Activated naive CD8-positive, alpha-beta T cell treated with anti-CD3 and anti-CD28 coated beads, Interleukin-2, amount 50 U/mL, for 16 hours (primary cell): ENCODE results near the gene ALG14.
"Not testable (repeated sequence)": the region's sequence is repeated elsewhere in the genome, so short reads cannot be mapped to it uniquely, and the experiment has no call there.

ENCODE experiments used
- DNase-seq: peaks from one replicate; pipeline ENCODE4 v3.0.0-alpha.2; 2020; ENCODE audit warnings: low read depth, low spot score

The ALG14 gene

DNA sequence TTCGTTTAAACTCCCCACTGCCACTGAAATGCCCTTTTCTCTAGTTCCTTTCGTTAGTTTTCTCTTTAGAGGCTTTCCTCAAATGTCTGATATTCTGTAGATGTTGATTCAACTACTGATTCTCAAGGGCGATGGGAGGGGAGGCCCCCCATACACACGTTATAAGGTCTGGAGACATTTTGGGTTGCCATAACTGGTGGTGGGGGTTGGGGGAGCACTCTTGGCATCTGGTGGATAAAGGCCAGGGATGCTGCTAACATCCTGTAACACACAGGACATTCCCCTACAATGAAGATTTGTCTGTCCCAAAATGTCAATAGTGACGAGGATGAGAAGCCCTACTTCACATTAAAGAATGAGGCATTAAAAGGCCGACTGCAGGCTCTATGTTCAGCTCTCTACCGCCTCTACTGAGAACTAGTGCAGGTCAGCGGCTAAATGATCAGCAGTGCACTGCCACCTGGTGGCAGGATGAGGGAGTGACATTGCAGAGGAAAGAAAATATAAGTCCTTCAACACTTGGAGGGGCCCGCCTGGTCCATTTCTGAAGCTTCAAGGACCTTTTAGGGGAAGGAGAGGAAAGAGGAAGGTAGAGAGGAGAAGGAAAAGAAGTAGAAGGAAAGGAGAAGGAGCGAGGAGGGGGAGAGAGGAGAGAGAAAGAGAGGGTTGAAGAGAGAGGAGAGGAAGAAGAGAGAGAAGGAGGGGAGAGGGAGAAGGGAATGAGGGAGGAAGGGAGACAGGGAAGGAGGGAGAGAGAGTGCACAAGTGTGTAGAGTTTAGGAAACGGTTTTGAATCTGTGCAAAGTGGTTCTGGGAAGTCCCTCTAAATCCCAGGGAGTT lies 29.4 kb downstream of the ALG14 start:
- DNase-seq, result peak; percentile 55

DNA sequence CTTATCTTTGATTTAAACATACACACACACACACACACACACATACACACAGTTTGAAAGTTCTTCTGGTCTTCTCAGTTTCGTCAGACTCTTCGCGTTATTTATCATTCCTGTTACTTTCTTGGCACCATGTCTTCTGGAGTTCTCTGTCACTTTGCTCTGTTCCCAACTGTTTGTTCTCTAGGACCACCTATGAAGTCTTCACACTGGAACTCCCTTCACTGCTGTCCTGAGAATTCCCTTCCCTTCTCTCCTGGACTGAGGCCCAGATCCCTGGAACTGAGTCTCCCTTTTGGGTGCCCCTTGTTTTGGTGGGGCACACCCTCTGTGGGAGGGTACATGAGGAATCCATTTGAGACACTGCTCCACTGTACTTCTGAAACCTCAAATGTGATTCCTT lies 30.5 kb downstream of the ALG14 start:
- no peak for DNase-seq

DNA sequence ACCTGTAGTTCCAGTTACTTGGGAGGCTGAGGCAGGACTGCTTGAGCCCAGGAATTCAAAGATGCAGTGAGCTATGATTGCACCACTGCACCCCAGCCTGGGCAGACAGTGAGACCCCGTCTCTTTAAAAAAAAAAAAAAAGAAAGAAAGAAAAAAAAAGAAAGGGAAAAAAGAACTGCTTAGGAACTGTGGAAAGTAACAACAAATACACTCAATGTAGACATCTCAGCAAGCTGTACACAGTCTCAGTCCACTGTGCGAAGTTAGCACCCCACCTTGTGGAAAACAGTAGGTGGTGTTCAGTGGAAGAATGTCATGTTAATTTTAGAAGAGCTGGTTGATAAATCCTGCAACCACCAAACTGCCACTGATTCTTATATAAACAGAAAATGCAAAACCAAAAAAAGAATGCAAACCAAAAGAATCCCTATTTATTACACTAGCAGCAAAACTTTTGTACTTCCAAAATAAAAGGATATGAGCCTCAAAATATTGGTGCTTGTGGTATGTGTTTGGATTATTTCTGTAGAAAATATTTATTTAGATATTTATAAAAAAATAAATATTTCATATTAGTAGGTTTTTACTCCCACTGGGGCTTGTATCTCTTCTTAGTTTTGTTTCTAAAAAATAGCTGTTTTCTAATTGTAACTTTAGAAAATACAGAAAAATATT lies 31.1 kb downstream of the ALG14 start:
- no peak for DNase-seq

DNA sequence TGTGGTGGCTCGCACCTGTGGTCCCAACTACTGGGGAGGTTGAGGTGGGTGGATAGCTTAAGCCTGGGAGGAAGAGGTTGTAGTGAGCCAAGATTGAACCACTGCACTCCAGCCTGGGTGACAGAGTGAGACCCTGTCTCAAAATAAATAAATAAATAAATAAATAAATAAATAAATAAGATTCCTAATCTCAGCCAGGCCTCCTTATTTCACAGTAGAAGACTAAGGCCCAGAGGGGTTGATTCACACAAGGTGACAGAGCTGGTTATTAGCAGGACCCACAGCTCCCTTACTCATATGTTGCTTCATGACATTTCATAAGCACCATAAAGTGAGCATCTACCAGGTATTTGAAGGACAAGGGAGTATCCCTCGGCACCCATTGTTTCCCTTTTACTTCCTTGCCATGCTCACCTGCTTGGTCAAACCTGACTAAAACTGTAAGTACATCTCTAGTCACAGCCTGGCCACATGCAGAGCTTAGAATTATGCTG lies 32.7 kb downstream of the ALG14 start:
- DNase-seq, result no peak

DNA sequence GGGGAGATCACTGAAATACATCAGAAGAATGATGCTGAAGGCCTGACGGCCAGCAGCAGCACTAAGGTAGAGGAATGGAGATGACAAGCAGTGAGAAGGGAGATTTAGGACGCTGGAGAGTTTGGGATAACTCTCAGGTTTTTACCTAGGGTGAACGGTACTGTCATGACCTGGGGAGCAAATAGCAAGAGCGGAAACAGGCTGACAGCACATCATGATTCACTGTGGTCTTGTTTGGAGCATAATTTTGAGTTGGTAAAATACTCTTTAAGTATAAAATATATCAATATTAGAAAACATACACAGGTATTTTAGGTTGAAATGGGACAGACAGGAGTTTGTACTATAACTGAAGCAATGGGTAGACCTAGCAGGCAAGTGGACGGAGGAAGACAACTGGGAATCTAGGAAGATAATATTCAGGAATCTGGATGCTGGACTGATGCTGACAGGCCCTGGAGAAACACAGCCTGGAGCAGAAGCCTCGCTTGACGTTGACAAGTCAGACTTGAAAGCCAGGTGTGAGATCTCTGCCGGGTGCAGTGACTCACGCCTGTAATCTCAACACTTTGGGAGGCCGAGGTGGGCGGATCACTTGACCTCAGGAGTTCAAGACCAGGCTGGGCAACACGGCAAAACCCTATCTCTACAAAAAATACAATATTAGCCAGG lies 33.3 kb downstream of the ALG14 start:
- DNase-seq, result no peak

DNA sequence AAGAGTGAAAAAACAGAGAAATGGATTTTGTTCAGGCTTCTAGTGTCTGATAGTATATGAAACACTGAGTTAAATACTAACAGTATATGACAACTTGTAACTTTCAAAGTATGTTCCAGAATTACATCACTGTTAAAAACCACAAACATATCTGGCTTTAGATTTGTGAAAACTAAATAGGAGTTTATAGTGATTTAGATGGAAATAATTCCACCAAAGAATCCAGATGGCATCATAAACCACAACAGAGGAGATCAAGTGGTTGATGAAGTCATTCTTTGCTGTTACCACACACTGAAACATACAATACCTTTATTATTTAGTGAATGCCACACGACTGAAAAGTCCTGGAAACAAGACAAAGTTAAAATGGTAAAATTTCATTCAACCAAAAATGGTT lies 37.2 kb downstream of the ALG14 start:
- DNase-seq, result no peak

DNA sequence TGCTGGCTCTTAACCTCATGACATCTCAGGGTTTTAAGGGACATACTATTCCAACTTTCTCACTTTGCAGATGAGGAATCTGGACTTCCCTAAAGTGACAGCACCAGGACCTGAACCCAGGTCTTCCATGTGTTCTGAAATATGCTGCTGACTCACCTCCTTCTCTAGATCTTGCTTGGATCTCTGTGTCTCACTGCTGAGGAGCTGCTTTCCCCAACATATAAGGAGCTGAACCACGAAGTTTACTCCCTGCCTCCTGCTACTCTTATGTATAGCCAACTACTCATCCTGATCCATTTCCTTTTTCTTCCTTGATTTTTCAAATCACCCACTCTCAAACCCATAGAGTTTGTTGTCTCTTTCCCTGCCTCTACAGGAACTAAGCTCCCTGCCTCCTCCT lies 38.2 kb downstream of the ALG14 start:
- DNase-seq, result no peak

DNA sequence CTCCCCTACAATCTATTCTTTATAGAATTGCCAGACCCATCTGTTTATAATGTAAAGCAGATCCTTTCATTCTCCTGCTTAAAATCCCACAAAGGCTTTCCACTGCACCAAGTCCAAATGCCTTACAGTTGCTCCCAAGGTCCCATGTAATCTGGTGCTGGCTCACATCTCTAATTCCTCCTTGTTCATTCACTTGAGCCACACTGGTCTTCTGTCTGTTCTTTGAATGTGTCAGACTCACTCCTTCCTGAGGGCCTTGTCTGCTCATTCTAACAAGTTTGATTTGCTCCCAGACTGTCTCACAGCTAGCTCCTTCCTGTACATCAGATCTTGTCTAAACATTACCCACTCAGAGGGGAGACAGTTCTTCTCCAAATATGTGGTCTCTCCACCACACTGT lies 38.9 kb downstream of the ALG14 start:
- DNase-seq, result no peak

DNA sequence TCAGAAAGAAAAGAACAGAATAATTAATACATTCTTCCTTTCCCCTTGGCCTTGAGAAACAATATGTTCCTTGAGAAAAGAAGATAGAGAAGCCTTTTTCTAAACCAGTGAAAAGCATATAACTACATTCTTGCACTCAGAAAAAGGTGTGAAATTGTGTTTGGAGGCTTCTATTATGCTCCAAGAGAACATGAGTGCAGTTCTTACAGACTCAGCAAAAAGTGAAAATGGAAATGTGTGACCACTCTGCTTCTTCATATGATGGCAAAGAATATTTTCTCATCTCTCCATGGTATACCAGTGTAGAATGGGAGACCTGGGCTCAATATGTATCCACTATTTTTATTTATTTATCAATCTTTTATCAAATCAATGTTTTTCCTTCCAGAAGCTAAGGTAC lies 43.2 kb downstream of the ALG14 start:
- no peak for DNase-seq

DNA sequence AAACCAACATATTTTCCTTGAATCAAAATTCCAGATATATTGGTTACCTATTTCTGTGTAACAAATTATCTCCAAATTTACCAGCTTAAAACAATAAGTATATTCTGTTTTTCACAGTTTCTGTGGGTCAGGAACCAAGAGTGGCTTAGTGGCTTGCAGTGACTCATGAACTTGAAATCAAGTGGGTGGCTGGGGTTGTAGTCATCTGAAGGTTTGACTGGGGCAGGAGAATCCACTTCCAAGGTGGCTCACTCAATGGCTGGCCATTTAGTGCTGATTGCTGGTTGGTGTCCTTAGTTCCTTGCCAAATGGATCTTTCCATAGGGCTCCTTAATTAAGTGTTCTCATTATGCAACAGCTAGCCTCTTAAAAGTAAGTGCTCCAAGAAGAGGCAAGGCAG lies 43.8 kb downstream of the ALG14 start:
- no peak for DNase-seq

DNA sequence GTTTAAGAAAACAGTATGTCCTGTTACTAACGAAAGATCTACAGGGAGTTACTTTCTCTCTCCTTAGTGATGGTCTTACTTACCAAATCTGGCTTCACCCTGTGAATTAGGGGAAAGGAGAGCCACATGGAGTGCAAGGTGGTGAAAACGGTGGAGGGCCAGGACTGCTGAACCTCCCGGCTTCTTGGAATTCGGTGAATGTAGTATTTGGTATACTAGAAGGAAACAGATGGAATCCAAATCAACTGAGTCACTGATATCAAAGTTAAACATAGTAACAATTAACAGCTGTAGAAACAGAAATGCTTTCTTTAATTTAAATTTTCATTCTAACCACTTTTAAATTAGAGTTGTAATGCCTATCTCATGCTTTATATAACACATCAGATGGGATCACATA lies 45.7 kb downstream of the ALG14 start:
- no peak for DNase-seq

DNA sequence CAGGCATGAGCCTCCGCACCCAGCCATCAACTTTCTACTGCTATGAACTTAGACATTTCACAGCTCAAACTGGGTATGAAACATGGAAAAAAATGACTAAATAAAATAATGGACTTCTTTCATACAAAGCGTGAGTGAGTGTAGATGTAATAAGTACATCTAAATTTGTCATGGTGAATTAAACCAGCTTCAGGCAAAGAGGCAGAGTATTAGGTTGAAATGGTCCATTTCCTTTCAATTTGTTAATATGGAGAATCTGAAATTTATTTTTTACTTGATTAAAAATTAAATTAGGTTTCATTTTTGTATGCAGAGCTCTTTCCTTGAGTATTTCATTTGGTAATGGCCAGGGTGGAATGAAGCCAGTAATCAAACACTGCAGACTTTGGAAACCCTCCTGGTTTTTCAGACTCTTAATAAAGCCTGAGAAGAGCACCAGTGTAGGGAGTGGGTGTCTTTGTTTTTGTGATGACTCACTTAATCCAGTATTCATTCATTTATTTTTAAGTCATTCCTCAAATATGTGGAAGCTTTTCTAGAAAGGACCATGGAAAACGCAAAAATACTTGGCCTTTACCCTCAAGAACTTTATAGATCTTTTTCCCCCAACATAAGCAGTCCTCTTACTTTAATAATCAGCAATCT lies 49.2 kb downstream of the ALG14 start:
- DNase-seq, result no peak

DNA sequence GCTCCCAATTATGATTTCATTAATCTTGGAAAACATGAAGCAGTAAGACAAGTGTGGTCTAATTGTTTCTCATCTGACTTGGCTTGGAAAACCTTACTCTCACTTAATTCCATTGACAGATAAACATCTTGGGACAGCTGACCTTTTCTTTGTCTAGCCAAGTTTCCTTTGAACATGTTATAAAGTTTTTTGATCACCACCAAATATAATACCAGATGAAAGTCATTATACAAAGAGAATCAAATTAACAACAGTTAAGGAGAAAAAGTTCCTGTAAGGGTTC lies 50.2 kb downstream of the ALG14 start:
- no peak for DNase-seq

DNA sequence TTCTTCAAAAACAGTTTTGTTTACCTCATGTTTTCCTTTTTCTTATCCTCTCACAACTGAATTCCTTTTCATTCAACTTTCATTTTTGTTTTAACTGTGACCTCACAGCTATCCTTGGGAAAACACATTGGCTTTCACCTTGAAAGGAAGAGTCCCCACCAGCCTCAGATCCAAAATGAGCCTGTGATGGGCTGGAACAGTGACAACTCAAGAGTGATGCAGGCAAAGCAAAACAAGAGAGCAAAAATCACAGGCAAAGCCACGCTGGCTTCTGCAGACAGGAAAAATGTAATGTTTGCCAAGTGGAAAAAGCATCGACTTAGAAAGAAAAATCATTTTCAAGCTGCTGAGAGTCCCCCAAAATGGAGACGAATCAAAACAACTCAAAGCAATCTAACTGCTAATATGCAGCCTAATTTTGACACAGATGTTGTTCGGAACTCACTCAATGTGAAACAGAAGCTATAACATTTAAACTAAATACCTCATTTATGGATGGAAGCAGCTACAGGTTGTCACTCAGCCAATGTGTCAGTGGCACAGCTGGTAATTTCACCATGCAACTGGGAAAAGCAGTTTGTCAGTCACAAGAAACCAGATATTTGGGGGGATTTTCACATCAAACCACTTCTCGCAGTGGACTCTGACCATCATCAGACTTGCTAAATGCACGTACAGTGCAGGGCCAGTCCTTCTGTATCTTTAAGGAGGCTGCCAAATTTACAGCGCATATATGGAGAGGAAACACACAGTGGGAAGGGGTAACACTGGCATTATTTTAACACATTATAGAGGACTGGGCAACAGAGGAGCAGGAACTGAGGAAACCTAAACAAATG lies 50.7 kb downstream of the ALG14 start:
- no peak for DNase-seq

DNA sequence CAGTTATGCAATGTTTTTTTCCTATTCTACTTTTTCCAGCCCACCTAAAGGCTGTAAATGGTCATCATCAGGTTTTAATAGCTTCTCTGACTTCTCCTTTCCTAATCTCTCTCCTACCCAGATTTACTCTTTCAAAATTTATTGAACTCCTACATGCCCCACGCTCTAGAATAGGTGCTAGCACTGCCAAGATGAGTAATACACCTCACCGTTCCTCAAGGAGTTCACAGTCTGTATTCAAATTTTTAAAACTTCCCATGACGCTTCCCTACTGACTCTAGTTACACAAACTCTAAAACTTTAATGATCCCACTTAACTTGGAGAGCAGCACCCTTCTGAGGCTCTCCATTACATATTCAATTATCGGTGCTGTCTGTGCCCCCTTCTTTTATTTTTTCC lies 51.6 kb downstream of the ALG14 start:
- no peak for DNase-seq

DNA sequence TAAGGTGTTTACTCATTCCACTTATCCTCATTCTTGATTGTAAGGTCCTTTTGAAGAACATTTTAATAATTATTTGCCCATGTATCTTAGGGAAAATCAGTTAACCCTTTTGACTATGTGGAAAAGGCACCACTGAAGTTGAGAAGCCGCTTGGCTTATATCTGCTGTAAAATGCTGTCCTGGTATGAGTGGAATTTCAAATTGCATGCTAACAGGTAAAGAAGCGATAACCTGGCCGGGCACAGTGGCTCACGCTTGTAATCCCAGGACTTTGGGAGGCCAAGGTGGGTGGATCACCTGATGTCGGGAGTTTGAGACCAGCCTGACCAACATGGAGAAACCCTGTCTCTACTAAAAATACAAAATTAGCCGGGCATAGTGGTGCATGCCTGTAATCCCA lies 53.3 kb downstream of the ALG14 start:
- DNase-seq, result not testable (repeated sequence)

DNA sequence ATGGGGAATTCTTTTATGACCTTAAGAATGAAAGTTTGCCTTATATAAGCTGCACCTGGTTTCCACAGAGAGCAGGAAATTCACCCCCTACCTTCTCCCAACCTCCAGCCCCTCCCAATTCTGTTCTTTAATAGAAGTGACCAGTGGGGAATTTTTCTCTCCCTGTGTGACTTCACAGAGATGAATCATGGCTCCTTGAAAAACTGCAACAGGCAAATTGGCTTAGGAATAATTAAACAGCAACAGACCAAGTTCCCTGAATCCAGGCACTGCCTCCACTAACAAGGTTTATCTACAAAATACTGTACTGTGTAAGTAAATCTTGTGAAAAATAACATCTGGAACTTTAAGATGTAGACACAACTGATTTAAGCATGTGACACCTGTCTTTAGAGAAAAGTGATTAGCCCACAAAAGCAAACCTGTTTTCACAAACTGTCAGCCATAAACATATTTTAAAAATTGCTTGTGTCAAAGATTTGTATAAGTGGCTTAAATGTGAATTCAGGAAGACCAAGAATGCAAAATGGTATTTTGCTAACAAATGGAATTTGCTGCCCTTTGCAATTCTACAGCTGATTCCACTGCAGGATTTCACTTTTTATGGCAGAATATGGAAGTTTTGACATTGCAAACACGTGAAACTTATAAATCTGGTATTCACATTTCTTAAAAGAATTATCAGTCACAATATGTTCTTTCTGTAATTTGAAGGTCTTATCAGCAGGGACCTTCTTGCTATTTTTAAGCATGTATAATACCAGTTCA lies 54.0 kb downstream of the ALG14 start:
- no peak for DNase-seq

DNA sequence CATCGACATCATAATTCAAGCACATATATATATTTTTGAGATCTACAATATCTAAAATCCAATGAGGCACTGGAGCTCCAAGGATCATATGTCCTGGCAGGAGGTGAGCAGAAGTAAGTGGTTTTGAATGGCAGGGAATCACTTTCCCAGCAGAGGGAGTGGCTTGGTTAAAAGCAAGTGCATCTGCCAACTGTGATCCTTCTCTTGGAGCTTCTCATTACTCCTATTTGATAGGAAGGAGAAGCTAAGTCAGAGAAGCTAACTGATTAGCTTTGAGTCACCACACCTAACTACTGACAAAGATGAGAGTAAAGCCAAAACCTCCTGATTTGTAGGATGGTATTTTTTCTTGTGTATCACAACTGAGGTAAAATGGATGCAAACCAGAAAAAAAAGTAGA lies 55.0 kb downstream of the ALG14 start:
- DNase-seq, result no peak

DNA sequence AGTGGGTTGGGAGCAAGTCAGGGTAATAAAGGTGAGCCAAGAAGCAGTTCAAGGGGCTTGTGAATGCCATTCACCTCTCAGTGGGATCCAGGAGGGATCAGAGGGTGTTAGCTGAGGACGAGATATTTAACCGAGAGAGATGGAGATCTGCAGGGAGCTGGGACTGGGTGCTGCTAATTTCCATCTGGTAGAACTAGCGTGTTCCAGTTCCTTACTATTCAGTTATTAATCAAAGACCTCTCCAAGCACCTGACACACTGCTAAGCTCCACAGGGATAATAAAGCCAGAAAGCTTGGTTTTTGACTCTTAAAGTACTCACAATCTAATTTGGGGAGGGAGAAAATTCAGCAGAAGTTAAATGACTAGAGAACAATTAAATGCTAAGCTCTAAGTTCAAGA lies 57.7 kb downstream of the ALG14 start:
- no peak for DNase-seq

DNA sequence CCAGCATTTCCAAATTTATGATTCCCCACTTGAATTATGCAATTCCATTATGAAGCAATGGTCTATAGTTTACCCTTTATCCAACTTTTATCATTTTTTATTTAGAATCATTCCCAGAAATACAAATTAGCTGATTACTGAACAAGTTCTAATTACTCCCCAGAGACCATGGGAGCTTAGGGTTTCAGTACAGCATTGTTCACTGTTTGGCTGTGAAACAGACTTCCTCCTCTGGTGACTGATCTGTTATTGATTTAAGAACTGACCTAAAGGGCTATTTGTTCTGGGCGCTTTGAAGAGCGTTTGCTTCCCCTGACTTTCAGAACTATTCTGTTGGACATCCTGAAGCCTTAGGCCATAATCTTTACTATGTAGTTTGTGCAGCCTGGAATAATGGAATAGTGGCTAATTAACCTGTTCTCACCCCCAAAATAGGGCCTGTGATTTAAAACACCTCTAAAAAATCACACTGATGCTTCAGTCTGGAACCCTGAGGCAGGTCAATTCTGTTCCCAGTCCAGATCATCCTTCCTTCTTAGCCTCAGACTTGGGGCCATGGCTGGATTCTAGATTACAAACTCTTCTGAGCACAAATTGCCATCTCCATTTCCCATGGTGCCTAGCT lies 58.7 kb downstream of the ALG14 start:
- no peak for DNase-seq
